Trophoblast cell (in vitro differentiated cells and primary cell): ENCODE data around the gene VSTM4.

Source experiments
- DNase-seq, 2 donors: peaks; one replicate each; pipeline ENCODE4 v3.0.0-alpha.2; 2016
- H2AFZ ChIP-seq: 2 replicates; pipeline ENCODE4 v1.6.1; 2013; ENCODE audit warnings: low read length, moderate library complexity, mild to moderate bottlenecking; ENCODE audit not compliant: insufficient read depth, poor library complexity
- H2AK5ac ChIP-seq: 2 replicates; pipeline ENCODE4 v1.6.1; 2013; ENCODE audit warnings: mild to moderate bottlenecking, low read length
- H2BK120ac ChIP-seq: 2 replicates; pipeline ENCODE4 v1.6.1; 2013; ENCODE audit warnings: low read length, mild to moderate bottlenecking, moderate library complexity; ENCODE audit not compliant: insufficient read depth, poor library complexity
- H2BK12ac ChIP-seq: 2 replicates; pipeline ENCODE4 v1.6.1; 2013; ENCODE audit warnings: mild to moderate bottlenecking, low read length, moderate library complexity
- H2BK5ac ChIP-seq: 2 replicates; pipeline ENCODE4 v1.6.1; 2013; ENCODE audit warnings: low read length, low read depth, moderate library complexity, mild to moderate bottlenecking; ENCODE audit not compliant: poor library complexity
- H3K14ac ChIP-seq: 2 replicates; pipeline ENCODE4 v1.6.1; 2013; ENCODE audit warnings: mild to moderate bottlenecking, low read length
- H3K18ac ChIP-seq: 2 replicates; pipeline ENCODE4 v1.6.1; 2013; ENCODE audit warnings: mild to moderate bottlenecking, low read length
- H3K23ac ChIP-seq: 2 replicates; pipeline ENCODE4 v1.6.1; 2013; ENCODE audit warnings: low read length
- H3K27ac ChIP-seq: 2 replicates; pipeline ENCODE4 v1.5.1; 2013; ENCODE audit warnings: low read depth, mild to moderate bottlenecking, inconsistent platforms, low read length, moderate library complexity
- H3K27me3 ChIP-seq: 2 replicates; pipeline ENCODE4 v1.6.1; 2013; ENCODE audit warnings: inconsistent platforms, mild to moderate bottlenecking, low read length, moderate library complexity; ENCODE audit not compliant: insufficient read depth
- H3K36me3 ChIP-seq, 2 experiments: 1 replicate in 1 of 2; 2 replicates in 1 of 2; pipeline ENCODE4 v1.6.1; 2013; ENCODE audit warnings: low read length in 2 of 2, mild to moderate bottlenecking in 2 of 2, moderate library complexity in 1 of 2; ENCODE audit not compliant: insufficient read depth in 2 of 2, control insufficient read depth in 1 of 2
- H3K4ac ChIP-seq: 2 replicates; pipeline ENCODE4 v1.6.1; 2013; ENCODE audit warnings: low read depth, mild to moderate bottlenecking, low read length, moderate library complexity
- H3K4me1 ChIP-seq, 2 experiments: 1 replicate in 1 of 2; 2 replicates in 1 of 2; pipeline ENCODE4 v1.6.1; 2013; ENCODE audit warnings: low read length in 2 of 2, mild to moderate bottlenecking in 2 of 2, moderate library complexity in 1 of 2; ENCODE audit not compliant: insufficient read depth in 2 of 2, control insufficient read depth in 1 of 2
- H3K4me2 ChIP-seq: 2 replicates; pipeline ENCODE4 v1.6.1; 2013; ENCODE audit warnings: inconsistent platforms, mild to moderate bottlenecking, low read length, moderate library complexity
- H3K4me3 ChIP-seq: 2 replicates; pipeline ENCODE4 v1.5.1; 2013; ENCODE audit warnings: mild to moderate bottlenecking, low read depth, low read length, inconsistent platforms
- H3K79me1 ChIP-seq: one replicate; pipeline ENCODE4 v1.6.1; 2013; ENCODE audit warnings: low read length
- H3K79me2 ChIP-seq: 2 replicates; pipeline ENCODE4 v1.6.1; 2013; ENCODE audit warnings: low read length, mild to moderate bottlenecking; ENCODE audit not compliant: control insufficient read depth, insufficient read depth, poor library complexity
- H3K9ac ChIP-seq: 2 replicates; pipeline ENCODE4 v1.6.1; 2013; ENCODE audit warnings: mild to moderate bottlenecking, low read length
- H3K9me3 ChIP-seq: 2 replicates; pipeline ENCODE4 v1.6.1; 2013; ENCODE audit warnings: low read depth, mild to moderate bottlenecking, control low read depth, inconsistent platforms, low read length; ENCODE audit not compliant: insufficient read depth
- H4K12ac ChIP-seq: 2 replicates; pipeline ENCODE4 v1.6.1; 2013; ENCODE audit warnings: low read depth, mild to moderate bottlenecking, low read length, moderate library complexity
- H4K8ac ChIP-seq: 2 replicates; pipeline ENCODE4 v1.6.1; 2013; ENCODE audit warnings: low read depth, mild to moderate bottlenecking, low read length, moderate library complexity
- H4K91ac ChIP-seq: one replicate; pipeline ENCODE4 v1.6.1; 2013; ENCODE audit warnings: low read depth, mild to moderate bottlenecking, low read length, moderate library complexity
- WGBS: extraction: QIAGEN DNeasy Blood & Tissue Kit; methylation state at CpG from one replicate; pipeline ENCODE4 v1.1.7; 2013; ENCODE audit warnings: missing lambda C conversion rate; ENCODE audit not compliant: insufficient read length, insufficient coverage; ENCODE audit errors: extremely low coverage; 5-methylcytosine and 5-hydroxymethylcytosine counted together

VSTM4 gene

DNA sequence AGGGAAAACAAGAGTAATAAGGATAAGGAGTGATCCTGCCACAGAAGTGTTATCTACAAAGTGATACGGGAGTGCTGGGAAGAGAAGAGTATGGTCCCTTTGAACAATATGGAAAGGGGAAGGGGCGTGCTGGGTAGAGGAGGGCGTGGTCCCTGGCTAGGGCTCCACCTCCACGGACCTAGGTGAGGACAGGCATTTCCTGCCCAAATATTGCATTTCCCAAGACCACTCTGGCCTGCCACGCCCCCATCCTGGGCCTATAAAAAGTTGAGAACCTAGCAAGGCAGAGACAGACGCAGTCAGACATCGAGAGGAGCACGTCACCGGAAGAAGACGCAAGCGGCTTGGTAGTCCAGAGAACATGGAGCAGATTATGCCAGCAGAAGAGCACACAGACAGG, 22.8 kb downstream of the VSTM4 start:
- H3K79me1 ChIP-seq = no peaks in the 10 kb centered on the region
- no peak overlapping the region for H2BK120ac ChIP-seq
- no peak overlapping the region for H4K91ac ChIP-seq
- H2AK5ac ChIP-seq = no peak overlapping the region
- no peaks in the 10 kb centered on the region for H3K4me1 ChIP-seq
- no peak overlapping the region for H3K9ac ChIP-seq
- H2AFZ ChIP-seq = no peak overlapping the region
- H3K4ac ChIP-seq = no peak overlapping the region
- H2BK5ac ChIP-seq = no peak overlapping the region
- no peaks in the 10 kb centered on the region for H3K27me3 ChIP-seq
- DNase-seq = no peak
- no peak overlapping the region for H4K12ac ChIP-seq
- H3K4me2 ChIP-seq = no peak overlapping the region
- WGBS = no CpG with 5 or more reads among the region's 11 CpGs
- H3K36me3 ChIP-seq = no peaks in the 10 kb centered on the region
- H3K23ac ChIP-seq = no peak overlapping the region
- H3K27ac ChIP-seq = no peak overlapping the region
- no peaks in the 10 kb centered on the region for H3K9me3 ChIP-seq
- no peak overlapping the region for H3K14ac ChIP-seq
- H3K4me3 ChIP-seq = no peak overlapping the region
- no peak overlapping the region for H3K18ac ChIP-seq
- no peaks in the 10 kb centered on the region for H3K79me2 ChIP-seq
- no peak overlapping the region for H2BK12ac ChIP-seq
- no peak overlapping the region for H4K8ac ChIP-seq

DNA sequence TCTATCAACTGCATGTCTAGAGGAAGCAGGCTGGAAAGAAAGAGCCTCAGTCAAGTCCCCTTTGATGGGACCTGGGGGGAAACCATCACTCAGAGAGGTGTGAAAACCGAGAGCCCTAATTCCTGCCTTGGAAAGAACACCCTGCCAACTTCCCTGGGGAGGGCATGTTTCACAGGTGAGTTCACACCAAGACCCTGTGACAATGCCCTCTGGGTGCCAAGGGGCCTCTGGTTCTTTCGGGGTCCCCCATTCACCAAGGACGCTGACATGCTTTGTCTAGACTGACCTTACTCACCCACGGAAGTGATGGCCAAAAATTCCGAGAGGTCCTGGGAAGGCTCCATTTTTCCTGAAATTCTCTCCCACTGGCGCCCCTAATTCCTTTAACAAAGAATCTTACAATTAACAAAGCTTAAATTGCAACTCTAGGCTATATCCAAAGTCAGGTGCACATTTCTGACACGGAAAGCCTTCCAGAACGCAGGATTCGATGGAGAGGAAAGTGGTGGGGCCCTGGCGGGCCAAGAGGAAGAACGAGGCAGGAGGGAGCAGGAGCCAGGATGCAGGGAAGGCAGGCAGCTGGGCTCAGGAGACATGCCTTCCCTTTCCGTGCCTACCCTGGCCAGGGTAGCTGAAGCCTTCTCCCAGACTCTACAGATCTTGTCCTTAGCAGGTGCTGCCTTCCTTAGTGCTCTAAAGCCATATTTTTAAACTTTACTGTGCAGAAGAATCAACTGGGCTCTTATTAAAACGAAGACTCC, 23.7 kb downstream of the VSTM4 start:
- no peak overlapping the region for H4K12ac ChIP-seq
- H3K27ac ChIP-seq = no peak overlapping the region
- no peaks in the 10 kb centered on the region for H3K4me1 ChIP-seq
- H3K79me2 ChIP-seq = no peaks in the 10 kb centered on the region
- no peaks in the 10 kb centered on the region for H3K27me3 ChIP-seq
- H3K4ac ChIP-seq = no peak overlapping the region
- H2BK120ac ChIP-seq = no peak overlapping the region
- no peaks in the 10 kb centered on the region for H3K79me1 ChIP-seq
- H2BK5ac ChIP-seq = no peak overlapping the region
- H2AFZ ChIP-seq = no peak overlapping the region
- no peak overlapping the region for H3K4me2 ChIP-seq
- no peaks in the 10 kb centered on the region for H3K36me3 ChIP-seq
- DNase-seq = no peak
- no peak overlapping the region for H3K9ac ChIP-seq
- no peak overlapping the region for H3K4me3 ChIP-seq
- no peak overlapping the region for H4K91ac ChIP-seq
- H3K18ac ChIP-seq = no peak overlapping the region
- no peak overlapping the region for H4K8ac ChIP-seq
- no peak overlapping the region for H2AK5ac ChIP-seq
- WGBS = no CpG with 5 or more reads among the region's 13 CpGs
- no peak overlapping the region for H3K14ac ChIP-seq
- H2BK12ac ChIP-seq = no peak overlapping the region
- H3K9me3 ChIP-seq = no peaks in the 10 kb centered on the region
- no peak overlapping the region for H3K23ac ChIP-seq

DNA sequence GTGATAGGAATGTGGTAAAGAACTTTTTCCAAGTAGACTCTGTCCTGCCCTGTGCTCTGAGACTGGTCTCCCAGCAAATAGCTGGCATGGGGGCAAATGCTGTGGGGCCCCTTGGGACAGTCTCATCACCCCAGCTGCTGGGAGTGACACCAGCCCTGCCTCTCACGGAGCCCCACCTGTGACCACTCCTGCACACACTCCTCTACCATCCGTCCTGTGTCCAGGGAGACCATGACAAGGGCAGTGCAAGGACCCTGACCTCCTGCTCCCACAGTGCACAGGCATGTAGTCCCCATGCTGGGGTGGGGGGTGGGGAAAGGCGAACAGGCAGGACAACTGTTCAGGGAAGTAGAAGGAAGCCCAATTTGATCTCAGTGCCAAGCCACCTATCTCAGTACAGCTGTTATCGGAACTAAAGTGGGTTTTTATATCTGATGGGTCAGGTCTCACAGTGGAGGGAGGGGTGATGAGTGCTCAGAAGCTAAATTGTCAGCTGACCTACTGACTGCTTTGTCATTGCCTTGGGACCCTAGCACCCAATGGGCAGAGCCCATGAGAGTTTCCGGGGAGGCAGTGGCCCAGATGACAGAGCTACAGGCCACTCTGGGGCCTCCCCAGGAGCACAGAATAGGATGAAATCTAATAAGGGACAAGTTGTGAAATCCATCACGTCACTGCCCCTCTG, 24.5 kb downstream of the VSTM4 start:
- no peak overlapping the region for H3K14ac ChIP-seq
- no peaks in the 10 kb centered on the region for H3K79me1 ChIP-seq
- H3K4me3 ChIP-seq = no peak overlapping the region
- H3K4ac ChIP-seq = no peak overlapping the region
- H4K8ac ChIP-seq = no peak overlapping the region
- no peak overlapping the region for H2AK5ac ChIP-seq
- H3K9me3 ChIP-seq = no peaks in the 10 kb centered on the region
- no peak overlapping the region for H4K12ac ChIP-seq
- H3K79me2 ChIP-seq = no peaks in the 10 kb centered on the region
- no peaks in the 10 kb centered on the region for H3K4me1 ChIP-seq
- no peak for DNase-seq
- H2BK5ac ChIP-seq = no peak overlapping the region
- no peak overlapping the region for H3K18ac ChIP-seq
- WGBS = no CpG with 5 or more reads among the region's 6 CpGs
- no peak overlapping the region for H2AFZ ChIP-seq
- H2BK12ac ChIP-seq = no peak overlapping the region
- no peaks in the 10 kb centered on the region for H3K27me3 ChIP-seq
- H3K4me2 ChIP-seq = no peak overlapping the region
- no peak overlapping the region for H3K27ac ChIP-seq
- H3K36me3 ChIP-seq = no peaks in the 10 kb centered on the region
- H3K23ac ChIP-seq = no peak overlapping the region
- no peak overlapping the region for H3K9ac ChIP-seq
- H4K91ac ChIP-seq = no peak overlapping the region
- no peak overlapping the region for H2BK120ac ChIP-seq

DNA sequence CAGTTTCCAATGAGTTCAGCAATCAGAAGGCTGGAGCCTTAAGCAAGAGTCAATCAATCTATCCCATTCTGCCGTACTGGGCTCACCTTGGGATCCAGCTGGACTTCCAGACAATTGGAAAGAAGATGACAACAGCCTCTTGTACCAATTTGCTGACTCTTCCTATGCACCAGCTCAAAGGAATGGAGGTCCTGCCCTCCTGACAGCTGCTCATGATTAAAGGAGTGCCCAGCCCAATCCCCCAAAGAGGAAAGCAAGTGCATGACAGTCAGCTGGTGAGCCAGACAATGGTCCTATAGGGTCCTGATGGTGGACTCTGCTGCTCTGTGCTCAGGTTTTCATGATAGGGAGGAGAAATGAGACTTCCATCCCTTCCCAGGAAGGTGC, 25.1 kb downstream of the VSTM4 start:
- H3K9me3 ChIP-seq = no peaks in the 10 kb centered on the region
- H2BK120ac ChIP-seq = no peak overlapping the region
- no peak overlapping the region for H2BK5ac ChIP-seq
- no peak for DNase-seq
- H3K27ac ChIP-seq = no peak overlapping the region
- no peak overlapping the region for H2AK5ac ChIP-seq
- H3K4me3 ChIP-seq = no peak overlapping the region
- no peak overlapping the region for H2AFZ ChIP-seq
- H3K9ac ChIP-seq = no peak overlapping the region
- no CpG with 5 or more reads among the region's 1 CpG for WGBS
- no peak overlapping the region for H3K4me2 ChIP-seq
- no peaks in the 10 kb centered on the region for H3K79me2 ChIP-seq
- H3K4ac ChIP-seq = no peak overlapping the region
- H3K79me1 ChIP-seq = no peaks in the 10 kb centered on the region
- no peak overlapping the region for H4K8ac ChIP-seq
- no peak overlapping the region for H4K91ac ChIP-seq
- H3K18ac ChIP-seq = no peak overlapping the region
- no peak overlapping the region for H2BK12ac ChIP-seq
- no peaks in the 10 kb centered on the region for H3K4me1 ChIP-seq
- H3K23ac ChIP-seq = no peak overlapping the region
- H3K14ac ChIP-seq = no peak overlapping the region
- no peak overlapping the region for H4K12ac ChIP-seq
- no peaks in the 10 kb centered on the region for H3K36me3 ChIP-seq
- H3K27me3 ChIP-seq = no peaks in the 10 kb centered on the region
